ENCODE results near the gene ZKSCAN2.

GRCh38 chr16:25270577-25270976 is 12.9 kb upstream of the ZKSCAN2 start:
- TF ChIP-seq CTCF (IDR thresholded peaks at IDR 0.05 in 8 of 11, conservative IDR thresholded peaks at IDR 0.05 in 3 of 11), result no peak
- TF ChIP-seq POLR2A (IDR thresholded peaks at IDR 0.05), result no peak

Measured in spleen (tissue), 7 donors.